ENCODE results near the gene SLC7A4. TPM values are rescaled to one million over a fixed set of nuclear protein-coding genes. Genes with fewer than 3 reads are reported as not detected.
"Not testable (repeated sequence)": the region's sequence is repeated elsewhere in the genome, so short reads cannot be mapped to it uniquely, and the experiment has no call there.

The SLC7A4 gene
- total RNA-seq, 1 experiment from 2014 or later, result 0.40 TPM

DNA sequence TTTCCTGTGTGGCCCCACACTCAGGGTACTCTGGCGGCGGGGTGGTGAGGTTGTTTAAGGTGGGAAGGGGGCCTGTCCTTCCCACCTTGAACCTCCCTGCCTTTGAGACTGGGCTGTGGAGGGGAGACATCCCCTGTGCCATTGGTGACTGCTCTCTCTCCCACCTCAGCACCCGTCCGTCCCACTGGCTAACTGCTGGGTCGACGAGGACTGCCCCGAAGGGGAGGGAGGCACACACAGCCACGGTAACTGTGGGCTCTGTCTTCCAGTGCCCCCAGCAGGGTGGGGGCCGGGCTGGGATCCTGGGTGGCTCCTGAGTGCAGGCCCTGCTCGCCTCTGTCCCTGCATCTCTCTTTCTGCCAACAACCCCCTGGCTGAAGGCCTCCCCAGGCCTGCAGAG, 9.9 kb downstream of the SLC7A4 start:
- no peak for DNase-seq (ENCODE audit: low read depth)

DNA sequence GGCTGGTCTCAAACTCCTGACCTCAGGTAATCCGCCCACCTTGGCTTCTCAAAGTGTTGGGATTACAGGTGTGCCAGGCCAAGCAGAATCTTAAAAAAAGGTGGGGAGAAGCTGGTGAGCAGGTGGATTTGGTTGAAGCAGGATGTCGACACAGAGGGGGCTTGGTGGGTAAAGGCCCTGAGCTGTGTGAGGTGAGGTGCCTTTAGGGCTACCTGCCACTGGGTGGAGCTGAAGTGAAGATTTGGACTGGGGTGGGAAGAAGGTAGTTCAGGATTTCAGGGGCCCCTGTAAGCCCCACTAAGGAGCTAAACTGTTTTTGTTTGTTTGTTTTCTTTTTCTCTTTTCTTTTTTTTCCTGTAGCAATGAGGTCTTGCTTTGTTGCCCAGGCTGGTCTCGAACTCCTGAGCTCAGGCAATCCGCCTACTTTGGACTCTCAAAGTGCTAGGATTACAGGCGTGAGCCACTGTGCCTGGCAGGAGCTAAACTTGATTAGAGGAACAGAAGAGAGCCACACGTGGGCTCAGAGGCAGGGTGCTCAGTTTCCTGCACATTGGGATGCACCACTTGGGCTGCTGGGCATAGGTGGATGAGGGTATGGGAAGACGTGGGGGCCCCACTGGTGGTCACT, 11.4 kb downstream of the SLC7A4 start:
- DNase-seq (ENCODE audit: low read depth), result no peak

DNA sequence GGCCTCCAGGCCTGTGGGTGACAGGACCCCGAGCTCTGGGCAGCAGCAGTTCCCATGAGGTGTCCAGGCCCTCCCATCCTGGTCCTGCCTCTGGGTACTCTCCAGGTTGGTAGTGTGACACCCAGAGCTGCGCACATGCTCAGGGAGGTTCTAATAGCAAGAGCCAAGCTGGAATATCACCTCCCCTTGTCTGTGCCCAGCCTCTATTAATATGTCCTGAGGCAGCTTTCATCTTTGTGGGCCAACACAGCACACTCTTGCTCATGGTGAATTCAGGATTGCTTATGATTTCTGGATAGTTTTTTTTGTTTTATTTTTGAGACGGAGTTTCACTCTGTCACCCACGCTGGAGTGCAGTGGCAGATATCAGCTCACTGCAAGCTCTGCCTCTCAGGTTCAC, 14.0 kb downstream of the SLC7A4 start:
- DNase-seq (ENCODE audit: low read depth), result no peak

DNA sequence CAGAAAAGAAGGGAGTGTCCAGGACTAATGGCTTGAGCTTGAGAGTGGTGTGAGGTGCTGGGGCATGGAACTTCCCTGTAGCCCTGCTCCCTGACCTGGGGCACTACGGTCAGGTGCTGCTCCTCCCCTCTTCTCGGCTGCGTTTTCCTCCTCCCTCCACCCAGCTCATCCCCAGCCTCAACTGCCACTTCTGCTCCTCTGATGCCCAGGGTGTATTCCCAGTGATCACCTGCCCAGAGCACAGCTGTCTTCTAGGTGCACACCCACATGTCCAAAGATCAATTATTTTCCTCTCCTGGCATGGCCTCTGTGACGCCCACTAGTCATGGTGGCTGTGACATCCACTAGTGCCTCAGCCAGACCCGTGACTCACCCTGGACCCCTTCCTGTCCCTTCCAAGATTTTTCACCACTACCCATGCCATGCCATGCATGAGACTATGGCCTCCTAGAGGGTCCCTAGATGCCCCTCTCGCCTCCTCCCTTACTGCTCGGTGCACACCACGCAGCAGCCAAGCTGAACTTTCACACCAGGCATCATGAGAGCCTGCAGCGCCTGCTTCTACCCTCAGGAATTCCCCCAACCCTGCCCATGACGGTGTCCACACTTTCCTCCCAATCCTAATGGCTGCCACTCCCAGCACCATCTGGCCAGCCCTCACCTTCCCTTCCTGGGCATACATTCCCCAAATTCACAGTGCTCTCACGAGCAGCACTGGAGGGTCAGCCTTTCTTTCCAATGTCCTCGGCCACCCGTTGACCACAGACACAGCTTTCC, 15.5 kb downstream of the SLC7A4 start:
- DNase-seq (ENCODE audit: low read depth), result no peak

DNA sequence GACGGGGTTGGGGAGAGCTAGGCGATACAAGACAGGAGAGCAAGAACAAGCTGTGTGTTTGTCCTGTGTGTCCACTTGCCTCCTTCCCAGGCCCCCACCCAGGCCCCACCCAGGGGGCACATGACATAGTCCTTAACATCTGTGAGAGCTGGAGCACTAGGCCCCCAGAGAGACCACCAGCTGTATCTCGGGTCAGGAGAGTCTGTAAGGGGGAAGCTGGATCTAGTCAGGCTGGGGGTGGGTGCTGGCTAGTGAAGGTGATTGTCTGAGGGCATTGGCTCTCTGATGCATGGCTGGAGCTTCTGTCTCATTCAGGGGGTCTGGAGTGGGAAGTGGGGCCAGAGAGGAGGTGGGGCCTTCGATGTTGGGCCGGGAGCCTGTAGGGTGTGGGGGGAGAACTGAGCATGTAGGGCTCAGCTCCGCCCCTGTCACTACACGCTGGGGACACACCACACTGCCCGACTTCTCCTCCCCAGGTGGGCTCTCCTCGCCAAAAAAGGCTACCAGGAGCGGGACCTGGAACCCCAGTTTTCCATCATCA, 16.8 kb downstream of the SLC7A4 start:
- no peak for DNase-seq (ENCODE audit: low read depth)

DNA sequence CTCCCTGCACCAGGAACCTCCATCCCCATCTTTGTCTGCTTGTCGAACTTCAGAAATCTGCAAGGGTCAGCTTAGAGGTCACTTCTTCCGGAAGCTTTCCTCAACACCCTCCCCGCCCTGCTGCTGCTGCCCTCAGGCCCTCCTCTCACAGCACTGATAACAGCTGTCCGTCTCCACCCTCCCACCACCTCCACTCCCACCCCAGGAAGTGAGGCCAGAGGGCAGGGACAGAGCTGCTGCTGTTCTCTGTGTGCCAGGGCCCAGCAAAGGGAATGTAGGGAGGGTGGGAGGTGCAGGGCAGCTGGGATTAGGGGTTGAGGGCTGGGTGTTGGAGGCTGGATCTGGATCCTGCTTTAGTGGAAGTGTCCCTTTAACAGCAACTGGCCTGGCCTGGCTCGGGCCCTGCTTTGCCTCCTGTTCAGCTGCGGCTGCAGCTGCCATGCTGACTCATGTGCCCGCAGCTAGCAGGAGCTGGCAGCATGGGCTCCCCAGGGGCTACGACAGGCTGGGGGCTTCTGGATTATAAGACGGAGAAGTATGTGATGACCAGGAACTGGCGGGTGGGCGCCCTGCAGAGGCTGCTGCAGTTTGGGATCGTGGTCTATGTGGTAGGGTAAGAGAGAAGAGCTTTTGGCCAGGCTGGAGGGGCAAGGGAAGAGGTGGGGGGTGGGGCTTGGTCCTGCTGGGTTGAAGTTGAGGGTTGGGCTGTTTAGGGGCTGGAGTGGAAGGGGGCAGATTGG, 17.5 kb downstream of the SLC7A4 start, which contains the start of gene P2RX6:
Gene P2RX6, plus strand, starts transcription at position 440 of the 740 bp plus-strand sequence. Its CDS starts 10 bp downstream, at position 450.
- peak; percentile 98 for DNase-seq (ENCODE audit: low read depth)

DNA sequence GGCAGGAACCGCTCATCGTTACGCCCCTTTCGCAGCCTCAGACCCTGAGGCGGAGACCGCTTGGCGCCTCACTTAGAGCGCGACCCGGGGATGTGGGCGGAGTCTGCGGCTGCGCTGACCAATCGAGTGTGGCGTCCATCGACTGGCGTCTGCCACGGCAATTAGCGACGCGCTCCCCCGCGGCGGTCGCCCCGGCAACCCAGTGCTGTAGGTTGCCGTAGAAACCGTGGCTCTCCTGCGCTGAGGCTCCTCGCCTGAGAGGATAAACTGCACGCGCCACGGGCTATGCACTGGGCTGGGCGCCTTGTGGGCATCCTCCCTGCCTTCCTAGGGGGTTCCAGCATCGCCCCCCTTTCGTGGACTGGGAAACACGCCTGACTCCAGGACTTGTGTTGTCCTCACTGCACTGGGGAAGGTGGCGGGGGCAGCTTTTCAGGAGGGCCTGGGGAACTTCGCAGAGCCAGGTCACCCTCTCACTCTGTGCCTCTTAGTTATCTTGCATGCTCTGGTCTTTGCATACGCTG, 18.1 kb downstream of the SLC7A4 start:
- peak; percentile 93 for DNase-seq (ENCODE audit: low read depth)

DNA sequence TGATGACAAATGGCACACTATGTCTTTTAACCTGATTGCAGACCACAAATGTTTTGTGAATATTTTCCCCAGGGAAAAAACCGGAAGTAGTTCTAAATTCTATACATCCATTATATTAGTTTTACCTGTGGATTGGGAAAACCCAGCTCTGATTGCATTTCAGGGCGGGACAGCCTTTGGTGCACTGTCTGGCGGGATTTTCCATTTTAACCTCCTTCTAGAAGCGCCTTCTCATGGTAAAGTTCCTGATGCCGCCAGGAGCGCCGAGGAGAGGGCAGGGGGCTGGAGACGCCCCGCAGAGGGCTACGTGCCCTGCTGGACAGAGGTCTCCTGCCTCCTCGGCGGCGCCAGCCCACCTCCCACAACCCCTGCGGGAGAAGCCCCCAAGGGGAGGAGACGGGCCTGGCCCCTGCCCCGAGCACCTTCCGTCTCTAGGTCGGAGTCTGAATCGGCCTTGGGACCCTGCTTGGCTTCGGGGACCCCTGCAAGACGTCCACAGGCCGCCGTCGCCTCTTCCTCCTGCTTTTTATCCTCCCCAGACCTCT, 18.6 kb downstream of the SLC7A4 start:
- no peak for DNase-seq (ENCODE audit: low read depth)

DNA sequence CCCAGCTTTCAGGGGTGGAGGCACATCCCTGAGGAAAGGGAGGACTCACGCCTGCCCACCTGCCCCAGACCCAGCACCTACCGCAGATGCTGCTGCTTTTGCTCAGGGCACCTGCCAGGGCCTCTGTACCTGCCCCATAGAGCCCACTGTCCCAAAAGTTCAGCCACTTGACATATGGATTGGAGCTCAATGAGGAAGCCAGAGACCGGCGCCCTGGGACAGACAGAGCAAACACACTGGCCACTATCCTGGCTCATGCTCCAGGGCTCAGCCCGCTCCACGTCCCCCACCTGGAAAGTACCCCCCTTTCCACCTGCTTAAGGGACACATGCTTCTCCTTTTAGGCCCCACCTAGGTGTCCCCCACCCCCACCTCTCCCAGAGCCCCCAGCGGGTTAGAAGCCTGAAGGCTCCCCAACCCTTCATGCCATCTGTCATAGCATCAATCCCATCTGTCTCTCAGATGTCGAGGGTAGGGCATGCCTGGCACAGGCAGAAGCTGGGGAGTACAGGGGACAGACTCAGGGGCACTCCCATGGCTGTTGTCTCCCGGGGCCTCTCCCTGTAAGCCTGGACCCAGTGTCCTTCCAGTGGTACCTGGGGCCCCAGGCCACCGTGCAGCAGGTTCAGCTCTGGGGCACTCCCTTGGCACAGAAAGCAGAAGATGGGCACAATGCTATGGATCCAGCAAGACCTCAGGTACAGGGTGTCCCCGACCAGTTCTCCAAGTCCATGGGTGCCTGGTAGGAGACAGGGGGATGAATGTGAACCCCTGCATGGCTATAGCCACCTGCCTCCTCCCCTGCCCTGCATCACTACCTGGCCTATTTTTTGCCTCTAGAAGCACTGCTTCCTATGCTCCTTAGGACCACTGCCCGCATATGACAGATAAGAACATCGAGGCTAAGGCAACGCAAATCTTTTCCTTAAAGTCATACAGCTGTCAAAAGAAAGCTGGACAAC, 19.6 kb downstream of the SLC7A4 start:
- DNase-seq (ENCODE audit: low read depth), result no peak

DNA sequence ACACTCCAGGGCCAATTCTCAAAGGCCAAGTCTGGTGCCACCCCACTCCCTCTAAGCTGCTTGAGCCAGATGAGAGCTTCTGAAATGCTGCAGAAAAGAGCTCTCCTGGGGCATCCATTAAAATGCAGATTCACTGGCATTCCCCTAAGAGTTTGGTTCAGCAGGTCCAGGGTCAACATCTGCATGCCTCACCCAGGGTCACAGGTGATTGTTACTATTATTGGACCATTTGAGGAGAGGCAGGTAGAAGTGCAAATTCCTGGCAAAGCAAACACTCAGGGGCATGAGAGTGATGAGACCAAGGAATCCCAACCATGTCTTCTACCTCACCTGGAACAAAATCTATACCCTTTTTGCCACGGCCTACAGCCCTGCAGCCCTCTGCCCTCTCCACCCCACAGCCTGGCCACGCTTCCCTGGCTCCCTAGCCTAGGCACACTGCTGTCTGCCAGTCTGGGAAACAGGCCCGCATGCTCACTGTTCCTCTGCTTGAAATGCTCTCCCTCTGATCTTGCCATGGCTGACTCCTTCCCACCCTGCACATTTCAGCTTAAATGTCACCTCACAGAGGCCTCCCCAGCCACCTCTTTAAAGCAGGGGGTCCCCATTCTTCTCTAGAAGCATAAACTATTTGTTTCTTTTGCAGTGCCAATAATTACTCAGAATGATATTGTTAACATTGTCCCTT, 21.8 kb downstream of the SLC7A4 start:
- DNase-seq (ENCODE audit: low read depth), result no peak

DNA sequence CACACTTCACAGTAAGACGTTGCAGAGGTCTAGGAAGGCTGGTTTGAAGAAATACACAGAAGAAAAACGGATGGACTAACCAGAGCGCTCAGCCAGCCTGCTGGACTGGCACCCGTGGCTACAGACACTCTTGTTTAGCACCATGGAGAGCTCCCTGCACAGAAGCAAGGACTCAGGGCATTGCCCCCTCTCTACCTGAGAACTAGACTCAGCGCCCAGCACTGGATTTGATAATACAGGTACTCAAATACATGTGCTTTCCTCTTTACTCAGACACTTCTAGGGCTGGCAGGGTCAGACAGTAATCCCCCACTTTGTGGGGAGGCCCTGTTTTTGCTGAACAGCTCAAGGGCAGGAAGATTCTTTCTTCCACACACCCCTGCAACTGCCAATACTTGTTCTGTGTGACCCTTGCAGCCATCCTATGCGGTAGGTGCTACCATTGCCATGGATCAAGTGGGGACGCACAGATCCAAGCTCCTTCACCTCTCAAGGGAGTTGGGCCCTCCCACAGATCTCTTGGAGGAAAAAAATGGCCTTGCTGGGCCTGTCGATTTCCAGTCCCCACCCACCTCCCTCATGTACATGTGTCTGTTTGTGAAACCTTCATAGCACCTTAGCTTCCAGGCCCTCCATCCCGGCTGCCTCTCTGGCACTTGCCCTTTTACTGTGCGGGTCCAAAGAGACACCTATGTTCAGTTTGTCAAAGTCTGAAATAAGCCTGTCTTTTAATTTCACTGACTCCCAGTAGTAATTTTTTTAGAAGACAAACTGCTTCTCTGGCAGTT, 22.5 kb downstream of the SLC7A4 start:
- DNase-seq (ENCODE audit: low read depth), result peak; percentile 37

DNA sequence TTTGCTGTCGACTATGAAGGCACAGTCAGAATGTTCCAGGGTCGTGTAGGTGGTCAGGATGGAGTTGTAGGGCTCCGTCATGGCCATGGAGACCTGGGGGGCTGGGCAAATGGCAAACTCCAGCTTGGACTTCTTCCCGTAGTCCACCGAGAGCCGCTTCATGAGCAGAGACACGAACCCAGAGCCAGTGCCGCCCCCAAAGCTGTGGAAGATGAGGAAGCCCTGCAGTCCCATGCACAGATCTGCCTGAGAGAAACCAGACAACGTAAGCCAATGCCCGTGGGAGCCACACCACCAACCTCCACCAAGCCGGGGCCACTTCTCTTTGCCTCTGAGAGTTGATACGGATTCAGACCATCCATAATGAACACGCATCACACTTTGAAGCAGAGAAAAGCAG, 23.2 kb downstream of the SLC7A4 start:
- DNase-seq (ENCODE audit: low read depth), result not testable (repeated sequence)

DNA sequence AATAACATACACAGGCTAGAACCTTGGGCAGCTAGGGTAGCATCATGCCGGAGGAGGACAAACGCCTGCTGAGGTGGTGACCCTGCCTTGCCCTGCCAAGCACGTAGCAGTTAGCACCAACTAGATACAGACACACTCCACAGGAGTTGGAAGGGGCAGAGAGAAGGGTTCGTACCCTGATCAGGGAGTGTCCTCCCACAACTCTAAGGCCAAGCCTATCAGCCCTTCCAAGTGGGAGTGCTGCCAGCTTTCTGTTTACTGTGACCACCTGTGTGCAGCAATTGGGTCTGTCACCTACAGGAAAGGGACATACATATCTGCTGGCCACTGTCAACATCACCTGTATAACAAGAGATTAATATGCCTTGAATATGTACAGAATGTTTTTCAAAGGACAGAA, 28.6 kb downstream of the SLC7A4 start:
- no peak for DNase-seq (ENCODE audit: low read depth)

DNA sequence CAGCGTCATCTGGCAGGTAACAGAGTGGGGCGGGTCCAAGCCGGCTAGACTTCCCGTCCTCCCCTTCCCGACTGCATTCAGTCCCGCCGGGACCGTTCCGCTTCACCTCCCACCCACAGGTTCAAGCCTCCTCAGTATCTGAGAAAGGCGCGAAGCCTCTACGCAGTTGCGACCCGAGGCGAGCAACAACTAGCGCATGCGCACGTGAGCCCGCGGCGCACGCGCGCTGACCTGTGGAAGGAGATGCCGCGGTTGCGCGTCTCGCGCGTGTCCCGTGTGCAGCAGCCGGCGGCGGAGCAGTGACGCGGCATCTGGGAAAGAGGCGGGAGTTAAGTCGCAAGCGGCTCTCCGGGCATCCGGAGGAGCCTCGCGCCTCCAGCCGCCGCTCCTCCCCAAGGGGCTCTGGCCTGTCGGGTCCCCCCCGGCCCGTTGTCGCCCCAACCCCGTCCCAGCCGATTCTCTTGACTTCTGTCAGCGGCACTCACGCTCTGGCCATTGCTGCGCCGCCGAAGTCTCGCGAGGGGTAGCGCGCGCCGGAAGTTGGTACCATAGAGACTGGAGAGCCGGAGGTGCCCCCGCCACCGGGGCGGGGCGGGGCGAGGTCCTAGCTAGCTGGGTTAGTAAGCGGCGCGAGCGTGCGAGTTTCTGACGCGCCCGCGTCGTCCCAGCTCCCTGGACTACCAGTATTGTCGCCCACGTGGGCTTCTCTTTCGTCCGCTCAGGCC, 30.6 kb downstream of the SLC7A4 start, which contains the start of gene THAP7:
Gene THAP7, minus strand, starts transcription at position 518 of the 725 bp plus-strand sequence. Its CDS starts 207 bp downstream, at position 311.
- peak; percentile 93 for DNase-seq (ENCODE audit: low read depth)

DNA sequence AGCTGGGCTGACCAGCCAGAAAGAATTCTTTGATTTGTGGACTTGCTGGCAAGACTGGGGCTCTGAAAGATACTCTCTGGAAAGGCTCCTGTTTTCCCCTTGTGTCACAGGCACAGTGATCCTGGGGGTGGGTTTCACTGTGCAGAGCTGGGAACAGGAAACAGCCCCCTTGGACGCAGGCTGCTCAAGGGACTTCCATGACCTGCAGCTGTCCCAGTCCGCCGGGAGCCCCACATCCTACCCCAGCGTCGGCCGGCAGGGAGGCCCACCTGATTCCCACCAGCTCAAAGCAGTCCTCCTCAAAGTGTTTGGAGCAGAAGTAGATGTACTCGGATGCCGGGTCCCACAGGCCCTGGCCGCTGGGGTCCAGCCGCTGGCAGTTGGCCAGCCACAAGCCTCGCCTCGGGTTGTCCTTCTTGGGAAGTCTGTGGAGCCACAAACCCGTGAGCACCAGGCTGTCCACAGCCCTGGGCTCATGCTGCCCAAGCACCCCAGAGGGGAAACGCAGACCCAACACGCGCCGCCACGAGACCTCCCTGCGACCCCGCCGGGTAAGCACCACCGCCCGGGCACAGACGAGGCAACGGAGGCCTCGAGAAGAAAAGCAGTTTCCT, 31.3 kb downstream of the SLC7A4 start:
- DNase-seq (ENCODE audit: low read depth), result no peak

DNA sequence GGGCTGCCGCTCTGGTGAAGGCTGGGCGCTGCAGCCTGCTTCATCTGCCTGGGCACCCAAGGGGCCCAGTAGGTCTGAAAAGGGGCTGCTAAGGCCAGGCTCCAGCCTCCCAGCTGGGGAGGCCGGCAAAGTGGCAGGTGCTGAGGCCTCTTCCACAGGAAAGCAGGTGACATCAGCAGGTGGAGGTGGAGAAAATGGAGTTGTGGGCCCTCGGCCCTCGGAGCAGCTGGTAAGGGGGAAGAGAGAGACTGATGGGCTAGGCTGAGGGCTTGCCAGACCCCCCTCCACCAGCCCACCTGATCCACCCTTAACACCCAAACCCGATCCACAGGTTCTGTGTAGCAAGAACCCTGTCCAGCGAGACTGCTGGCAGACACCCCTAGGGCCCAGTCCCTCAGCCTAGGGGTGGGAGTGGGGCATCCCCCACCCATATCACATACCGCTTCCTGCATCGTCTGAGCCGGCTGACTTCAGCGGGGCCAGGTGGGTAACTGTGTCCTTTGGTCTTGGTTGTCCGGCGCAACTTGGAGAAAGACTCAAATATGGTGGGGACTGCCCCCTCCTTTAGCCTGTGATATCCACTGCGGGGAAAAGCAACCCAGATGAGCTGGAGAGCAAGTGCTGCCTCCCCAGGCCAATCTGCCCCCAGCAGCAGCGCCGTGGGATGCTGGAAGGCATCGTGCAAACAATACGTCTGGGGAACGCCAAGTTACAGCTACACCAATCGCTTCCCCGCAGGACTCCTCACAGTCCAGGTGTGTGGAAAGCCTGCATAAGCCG, 32.0 kb downstream of the SLC7A4 start:
- DNase-seq (ENCODE audit: low read depth), result no peak
